Muscle of leg (tissue), 11 donors: Measurements from ENCODE around the gene GNAT3. TPM values are rescaled to one million over a fixed set of nuclear protein-coding genes. Genes with fewer than 3 reads are reported as not detected.
A peak's percentile ranks its signal among the peaks of the same experiment; 100 is the strongest.

ENCODE experiments used
- DNase-seq: peaks from one replicate; pipeline ENCODE4 v3.0.0; 2013
- H3K27ac ChIP-seq: one replicate; pipeline ENCODE4 v1.5.1; 2013; ENCODE audit warnings: mild to moderate bottlenecking, low read length, control low read depth
- H3K27me3 ChIP-seq: one replicate; pipeline ENCODE4 v1.6.1; 2013; ENCODE audit warnings: low read length; ENCODE audit not compliant: control insufficient read depth, insufficient read depth
- H3K36me3 ChIP-seq: one replicate; pipeline ENCODE4 v1.6.1; 2013; ENCODE audit warnings: low read length; ENCODE audit not compliant: control insufficient read depth, insufficient read depth
- H3K4me1 ChIP-seq: one replicate; pipeline ENCODE4 v1.6.1; 2013; ENCODE audit warnings: low read length; ENCODE audit not compliant: control insufficient read depth, insufficient read depth
- H3K4me3 ChIP-seq: one replicate; pipeline ENCODE4 v1.5.1; 2013; ENCODE audit warnings: low read length, control low read depth
- H3K9me3 ChIP-seq: replicated peaks from 2 replicates; pipeline ENCODE4 v1.6.1; 2013; ENCODE audit warnings: low read depth, low read length; ENCODE audit not compliant: control insufficient read depth
- WGBS: methylation state at CpG from one replicate; pipeline ENCODE4 v1.1.5; 2013; ENCODE audit warnings: missing lambda C conversion rate; ENCODE audit not compliant: insufficient coverage; 5-methylcytosine and 5-hydroxymethylcytosine counted together
- polyA plus RNA-seq, 8 donors: library from polyadenylated mRNA; unstranded; fragments of 120-200 nt; gene quantifications; one replicate each; pipeline versions ENCODE4 v1.2.1 to v1.2.3, GENCODE V29; 2013; ENCODE audit warnings: inconsistent platforms in 1 of 8, low replicate concordance in 1 of 8; ENCODE audit not compliant: insufficient read length in 8 of 8, insufficient read depth in 1 of 8
- total RNA-seq: library from RNA; stranded (reverse); fragments of 120-200 nt; gene quantifications from one replicate; pipeline ENCODE4 v1.2.4, GENCODE V29; 2013

Gene GNAT3
- total and polyA plus RNA-seq, 9 donors: 0.10 to 0.27 (median 0.13) TPM; not detected in 2

GRCh38 chr7:80488851-80489370, 23.0 kb downstream of the GNAT3 start:
- H3K36me3 ChIP-seq: no peaks in the 10 kb centered on the region

DNA sequence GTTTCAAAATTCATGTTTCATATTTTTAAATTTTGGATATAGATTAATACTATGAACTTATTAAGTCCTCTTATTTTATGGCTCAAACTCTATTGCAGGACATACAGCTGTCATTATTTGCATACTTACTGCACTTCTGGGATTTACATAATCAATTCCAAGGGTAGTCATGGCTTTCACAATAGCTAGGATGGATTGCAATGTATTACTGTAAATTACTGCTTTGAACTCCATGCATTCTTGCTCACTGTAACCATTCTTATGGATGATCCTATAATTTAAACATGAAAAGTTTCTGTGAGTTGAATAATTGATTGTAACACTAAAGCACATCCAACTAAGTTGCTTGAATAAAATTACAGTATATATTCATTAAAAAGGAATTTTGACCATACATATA, 23.5 kb downstream of the GNAT3 start:
- H3K27me3 ChIP-seq: no peaks in the 10 kb centered on the region
- no peak overlapping the region for H3K27ac ChIP-seq
- H3K4me3 ChIP-seq: peak overlapping the region; percentile 3
- H3K9me3 ChIP-seq: no peaks in the 10 kb centered on the region
- no peaks in the 10 kb centered on the region for H3K4me1 ChIP-seq
- H3K36me3 ChIP-seq: no peaks in the 10 kb centered on the region
- no peak for DNase-seq

More at GRCh38 chr7:80488851-80489370, 23.0 kb downstream of the GNAT3 start:
- Histone ChIP-seq H3K4me1 (no peaks in the 10 kb centered on the region), H3K4me3 (peak overlapping the region; percentile 3), H3K9me3 (no peaks in the 10 kb centered on the region), H3K27ac (no peak overlapping the region), H3K27me3 (no peaks in the 10 kb centered on the region)
- peak; percentile 23 for DNase-seq
- no CpG with 5 or more reads among the region's 5 CpGs for WGBS

- no peak for DNase-seq
- Histone ChIP-seq H3K36me3 (no peaks in the 10 kb centered on the region), H3K4me3 (no peak overlapping the region), H3K27me3 (no peaks in the 10 kb centered on the region), H3K27ac (no peak overlapping the region), H3K9me3 (no peaks in the 10 kb centered on the region), H3K4me1 (peaks cover 2% of the 10 kb centered on the region)
Measured at GRCh38 chr7:80485721-80486120, 26.1 kb downstream of the GNAT3 start.

DNA sequence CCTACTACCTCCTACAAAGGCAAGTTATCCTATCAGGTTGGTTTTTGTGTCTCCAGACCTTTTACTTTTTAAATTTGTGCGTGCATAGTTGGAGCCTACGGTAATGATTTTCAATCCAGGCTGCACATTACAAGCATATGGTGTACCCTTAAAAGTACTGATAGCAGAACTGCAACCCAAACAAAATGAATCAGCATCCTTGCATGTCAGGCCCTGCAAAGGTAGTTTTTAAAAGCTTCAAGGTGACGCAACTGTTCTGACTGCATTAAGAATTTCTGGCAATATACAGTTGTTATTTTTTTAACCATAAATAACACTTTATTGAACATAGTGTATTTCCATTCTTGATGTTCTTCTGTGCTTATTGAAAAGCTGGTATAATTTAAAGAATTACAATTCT, 28.9 kb downstream of the GNAT3 start:
- Histone ChIP-seq H3K4me3 (no peak overlapping the region), H3K27ac (no peak overlapping the region), H3K4me1 (peaks cover 2% of the 10 kb centered on the region), H3K27me3 (no peaks in the 10 kb centered on the region), H3K9me3 (no peaks in the 10 kb centered on the region), H3K36me3 (no peaks in the 10 kb centered on the region)
- no peak for DNase-seq
- WGBS: 100% methylated on average over 1 of the region's 3 CpGs

- no peak overlapping the region for H3K4me3 ChIP-seq
- peaks cover 2% of the 10 kb centered on the region for H3K4me1 ChIP-seq
- H3K27ac ChIP-seq: no peak overlapping the region
- no peaks in the 10 kb centered on the region for H3K27me3 ChIP-seq
- H3K36me3 ChIP-seq: no peaks in the 10 kb centered on the region
- DNase-seq: no peak
- WGBS: no CpG with 5 or more reads among the region's 2 CpGs
- H3K9me3 ChIP-seq: no peaks in the 10 kb centered on the region
Measured at GRCh38 chr7:80481196-80481884, 30.5 kb downstream of the GNAT3 start.

GRCh38 chr7:80480566-80480965, 31.3 kb downstream of the GNAT3 start:
- no CpG with 5 or more reads among the region's 4 CpGs for WGBS
- H3K4me1 ChIP-seq: peaks cover 2% of the 10 kb centered on the region
- no peak overlapping the region for H3K27ac ChIP-seq
- no peak for DNase-seq
- H3K4me3 ChIP-seq: no peak overlapping the region
- no peaks in the 10 kb centered on the region for H3K27me3 ChIP-seq
- H3K9me3 ChIP-seq: no peaks in the 10 kb centered on the region
- no peaks in the 10 kb centered on the region for H3K36me3 ChIP-seq

DNA sequence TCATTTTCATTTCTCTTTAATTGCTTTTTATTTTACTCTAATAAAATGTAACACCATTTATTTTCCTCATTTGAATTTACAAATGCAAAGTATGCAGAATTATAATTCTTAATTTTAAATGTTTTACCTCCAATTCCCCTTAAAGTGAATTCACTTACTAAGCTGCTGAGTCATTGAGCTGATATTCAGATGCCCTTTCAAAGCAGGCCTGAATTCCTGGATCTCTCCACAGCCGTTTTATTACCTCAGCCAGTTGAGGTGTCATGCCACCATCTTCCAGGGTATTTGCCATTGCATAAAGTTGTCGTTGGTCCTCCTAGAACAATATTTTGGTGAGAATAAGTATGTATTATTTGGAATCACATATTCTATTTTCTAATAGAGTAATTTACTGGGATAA, 33.2 kb downstream of the GNAT3 start:
- H3K27ac ChIP-seq: no peak overlapping the region

GRCh38 chr7:80476035-80476434, 35.8 kb downstream of the GNAT3 start:
- WGBS: no CpG with 5 or more reads among the region's 1 CpG
- Histone ChIP-seq H3K27ac (no peak overlapping the region), H3K4me1 (peaks cover 3% of the 10 kb centered on the region), H3K36me3 (no peaks in the 10 kb centered on the region), H3K9me3 (no peaks in the 10 kb centered on the region), H3K4me3 (no peak overlapping the region), H3K27me3 (no peaks in the 10 kb centered on the region)
- DNase-seq: no peak

More for the DNA sequence above, 33.2 kb downstream of the GNAT3 start:
- H3K27me3 ChIP-seq: no peaks in the 10 kb centered on the region
- no peaks in the 10 kb centered on the region for H3K36me3 ChIP-seq
- H3K4me3 ChIP-seq: no peak overlapping the region
- no peaks in the 10 kb centered on the region for H3K9me3 ChIP-seq
- no CpG with 5 or more reads among the region's 2 CpGs for WGBS
- no peak for DNase-seq
- peaks cover 2% of the 10 kb centered on the region for H3K4me1 ChIP-seq

DNA sequence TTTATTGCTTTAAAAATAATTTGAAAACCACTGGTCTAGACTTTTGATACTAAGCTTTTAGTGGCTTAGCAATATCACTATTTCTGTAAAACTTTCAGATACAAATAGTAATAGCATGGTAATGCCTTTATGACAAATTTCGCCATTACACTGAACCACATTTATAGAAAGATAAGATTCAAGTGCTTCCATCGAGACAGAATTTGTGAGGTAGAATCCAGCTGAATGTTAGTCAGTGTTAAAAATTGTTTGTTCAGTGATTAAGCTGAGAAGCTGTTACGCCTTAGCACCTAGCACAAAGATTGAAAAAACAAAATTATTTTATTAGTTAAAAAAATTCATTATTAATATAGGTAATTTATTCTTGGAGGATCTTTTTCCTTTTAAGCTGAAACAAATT, 36.5 kb downstream of the GNAT3 start:
- H3K27ac ChIP-seq: no peak overlapping the region
- DNase-seq: no peak
- no CpG with 5 or more reads among the region's 3 CpGs for WGBS
- H3K4me3 ChIP-seq: no peak overlapping the region
- H3K36me3 ChIP-seq: no peaks in the 10 kb centered on the region
- H3K27me3 ChIP-seq: no peaks in the 10 kb centered on the region
- H3K4me1 ChIP-seq: peaks cover 3% of the 10 kb centered on the region
- H3K9me3 ChIP-seq: no peaks in the 10 kb centered on the region

DNA sequence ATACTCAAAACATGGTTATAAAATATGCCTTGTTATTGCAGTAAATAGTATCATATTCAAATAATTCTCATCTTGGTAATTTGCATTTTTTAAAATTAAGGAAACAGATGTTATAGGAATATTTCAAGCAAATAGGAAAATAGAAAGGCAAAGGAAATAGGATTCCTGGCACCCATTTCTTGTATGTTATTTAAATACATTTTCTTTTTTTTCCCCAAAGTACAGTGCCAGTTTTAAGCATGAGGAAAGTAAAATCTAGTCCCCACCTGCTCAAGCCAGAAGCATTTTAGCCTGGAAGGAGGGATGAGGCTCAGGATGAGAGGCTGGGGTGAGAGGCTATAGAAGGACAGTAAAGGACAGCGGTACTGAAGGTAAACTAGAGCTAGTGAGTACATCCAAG, 38.1 kb downstream of the GNAT3 start:
- no peak overlapping the region for H3K27ac ChIP-seq
- DNase-seq: peak; percentile 22
- H3K36me3 ChIP-seq: no peaks in the 10 kb centered on the region
- no peak overlapping the region for H3K4me3 ChIP-seq
- WGBS: 100% methylated on average over 1 of the region's 1 CpG
- H3K9me3 ChIP-seq: no peaks in the 10 kb centered on the region
- peaks cover 3% of the 10 kb centered on the region for H3K4me1 ChIP-seq
- no peaks in the 10 kb centered on the region for H3K27me3 ChIP-seq
